Activated CD4-positive, alpha-beta T cell treated with anti-CD3 and anti-CD28 coated beads for 36 hours (primary cell): ENCODE measurements around the gene PLA2G4B. TPM values are rescaled to one million over a fixed set of nuclear protein-coding genes. Genes with fewer than 3 reads are reported as not detected.
A peak's percentile ranks its signal among the peaks of the same experiment; 100 is the strongest.

Source experiments
- ATAC-seq: fragments of 200-7000 bp; cut with Tn5 transposase; one replicate; pipeline ENCODE4 v1.10.0; 2021; ENCODE audit warnings: mild to moderate bottlenecking, moderate library complexity
- CTCF ChIA-PET: fragments of 350-600 bp; sonication (Branson Sonifier 250); formaldehyde crosslinking; loops from one replicate; lab custom pipeline; 2021; ENCODE audit warnings: antibody characterized with exemption; lab: Charles Lee
- POLR2A ChIA-PET: fragments of 350-600 bp; sonication (Branson Sonifier 250); formaldehyde crosslinking; loops from one replicate; lab custom pipeline; 2021; ENCODE audit warnings: antibody characterized with exemption, inconsistent platforms; lab: Charles Lee
- DNase-seq: peaks from one replicate; pipeline ENCODE4 v3.0.0-alpha.2; 2020
- H3K27ac Mint-ChIP-seq: one replicate; pipeline ENCODE4 v1.8.0; 2021; ENCODE audit warnings: mixed read lengths
- H3K27me3 Mint-ChIP-seq: one replicate; pipeline ENCODE4 v1.8.0; 2021; ENCODE audit warnings: mixed read lengths
- H3K36me3 Mint-ChIP-seq: one replicate; pipeline ENCODE4 v1.8.0; 2021; ENCODE audit warnings: low read depth, mixed read lengths
- H3K4me1 Mint-ChIP-seq: one replicate; pipeline ENCODE4 v1.8.0; 2021; ENCODE audit warnings: mixed read lengths
- H3K4me3 Mint-ChIP-seq: one replicate; pipeline ENCODE4 v1.8.0; 2021; ENCODE audit warnings: mild to moderate bottlenecking, moderate library complexity, mixed read lengths
- H3K9me3 Mint-ChIP-seq: one replicate; pipeline ENCODE4 v1.8.0; 2021; ENCODE audit warnings: low read depth, mixed read lengths
- intact Hi-C, 2 experiments: fragments of 100-400 bp; cut with DNase I in 1 of 2; cut with micrococcal nuclease in 1 of 2; formaldehyde crosslinking; loops; one replicate each; pipeline versions ENCODE4 v1.14.2 to v1.15.1; 2022 to 2024; cut with DNase I, micrococcal nuclease
- total RNA-seq, 2 experiments: library from RNA; stranded (reverse); gene quantifications; one replicate each; pipeline ENCODE4 v1.2.3, GENCODE V29; 2021

The PLA2G4B gene
- total RNA-seq, 2 experiments from 2014 or later, result 5.0 to 6.9 TPM

DNA sequence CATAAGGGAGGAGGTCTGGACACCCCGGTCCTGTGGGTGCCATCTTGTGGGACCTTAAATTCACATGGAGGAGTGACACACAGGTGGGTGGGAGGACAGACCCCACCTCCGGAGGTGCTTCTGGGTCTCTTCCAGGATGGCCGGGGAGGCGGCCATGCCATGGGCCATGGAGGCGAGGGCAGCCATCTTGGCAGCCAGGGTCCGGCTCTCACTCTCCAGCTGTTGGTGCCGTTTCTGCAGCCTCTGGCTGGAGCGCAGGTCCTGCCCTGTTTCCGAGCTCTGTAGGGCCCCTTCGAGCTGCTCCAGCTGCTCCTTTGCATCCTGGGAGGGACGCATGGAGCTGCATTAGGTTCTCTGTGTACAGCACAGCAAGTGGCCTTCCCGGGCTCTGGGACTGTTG, 36.1 kb downstream of the PLA2G4B start:
- ChIA-PET POLR2A (no interaction called here), CTCF (no interaction called here)
- intact Hi-C loops, result no loop called here
- Mint-ChIP-seq H3K27me3 (no peaks in the 10 kb centered on the region), H3K4me3 (no peak overlapping the region), H3K27ac (no peak overlapping the region), H3K9me3 (no peaks in the 10 kb centered on the region), H3K36me3 (no peaks in the 10 kb centered on the region), H3K4me1 (peaks cover 9% of the 10 kb centered on the region)
- no peak for DNase-seq
- no peak for ATAC-seq

DNA sequence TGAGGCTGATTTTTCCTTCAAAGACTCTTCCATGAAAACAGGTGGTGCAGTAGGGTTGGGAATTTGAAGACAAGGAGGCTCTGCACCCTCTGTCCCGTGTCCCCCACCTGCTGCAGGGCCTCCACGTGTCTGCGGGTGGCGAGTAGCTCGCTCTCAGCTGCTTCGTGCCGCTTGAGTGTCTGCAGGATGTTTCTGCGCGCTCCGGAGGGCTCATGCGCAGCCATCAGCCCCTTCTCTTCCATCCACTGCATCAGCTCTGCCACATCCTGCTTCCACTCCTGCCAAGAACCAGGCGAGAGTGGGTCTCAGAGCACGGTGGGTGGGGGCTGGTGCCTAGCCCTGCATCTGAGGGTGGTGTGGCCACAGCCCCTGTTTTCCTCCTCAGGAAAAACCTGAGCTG, 37.4 kb downstream of the PLA2G4B start:
- ATAC-seq (no peak), DNase-seq (no peak)
- H3K27ac Mint-ChIP-seq, result no peak overlapping the region
- H3K9me3 Mint-ChIP-seq, result no peaks in the 10 kb centered on the region
- H3K4me1 Mint-ChIP-seq, result peaks cover 3% of the 10 kb centered on the region
- intact Hi-C loops, result no loop called here
- ChIA-PET POLR2A (no interaction called here), CTCF (no interaction called here)
- no peaks in the 10 kb centered on the region for H3K36me3 Mint-ChIP-seq
- peaks cover 2% of the 10 kb centered on the region for H3K27me3 Mint-ChIP-seq
- H3K4me3 Mint-ChIP-seq, result no peak overlapping the region

DNA sequence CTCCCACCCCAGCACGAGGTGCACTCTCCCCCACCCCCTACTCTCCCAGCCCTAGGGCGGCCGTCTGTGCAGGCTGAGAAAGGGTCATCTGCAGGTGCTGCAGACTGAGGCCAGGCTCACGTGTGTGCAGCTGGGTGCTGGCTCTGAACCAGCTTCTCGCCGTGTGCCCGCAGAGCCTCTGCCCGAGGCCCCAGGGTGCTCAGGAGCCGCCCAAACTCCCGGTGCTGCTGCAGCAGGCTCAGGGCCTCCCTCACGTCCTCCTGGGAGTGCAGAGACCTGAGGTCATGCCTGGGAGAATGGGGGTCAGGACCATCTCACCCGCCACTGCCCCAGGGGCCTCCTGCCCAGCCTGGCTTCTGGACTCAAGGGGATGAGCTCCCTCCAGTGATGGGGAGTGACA, 38.0 kb downstream of the PLA2G4B start:
- Mint-ChIP-seq H3K27me3 (peaks cover 7% of the 10 kb centered on the region), H3K27ac (no peak overlapping the region), H3K9me3 (no peaks in the 10 kb centered on the region), H3K4me3 (no peak overlapping the region), H3K36me3 (no peaks in the 10 kb centered on the region), H3K4me1 (peaks cover 4% of the 10 kb centered on the region)
- CTCF ChIA-PET, result no interaction called here
- ATAC-seq, result no peak
- DNase-seq, result no peak
- intact Hi-C loops, result no loop called here
- POLR2A ChIA-PET, result no interaction called here

DNA sequence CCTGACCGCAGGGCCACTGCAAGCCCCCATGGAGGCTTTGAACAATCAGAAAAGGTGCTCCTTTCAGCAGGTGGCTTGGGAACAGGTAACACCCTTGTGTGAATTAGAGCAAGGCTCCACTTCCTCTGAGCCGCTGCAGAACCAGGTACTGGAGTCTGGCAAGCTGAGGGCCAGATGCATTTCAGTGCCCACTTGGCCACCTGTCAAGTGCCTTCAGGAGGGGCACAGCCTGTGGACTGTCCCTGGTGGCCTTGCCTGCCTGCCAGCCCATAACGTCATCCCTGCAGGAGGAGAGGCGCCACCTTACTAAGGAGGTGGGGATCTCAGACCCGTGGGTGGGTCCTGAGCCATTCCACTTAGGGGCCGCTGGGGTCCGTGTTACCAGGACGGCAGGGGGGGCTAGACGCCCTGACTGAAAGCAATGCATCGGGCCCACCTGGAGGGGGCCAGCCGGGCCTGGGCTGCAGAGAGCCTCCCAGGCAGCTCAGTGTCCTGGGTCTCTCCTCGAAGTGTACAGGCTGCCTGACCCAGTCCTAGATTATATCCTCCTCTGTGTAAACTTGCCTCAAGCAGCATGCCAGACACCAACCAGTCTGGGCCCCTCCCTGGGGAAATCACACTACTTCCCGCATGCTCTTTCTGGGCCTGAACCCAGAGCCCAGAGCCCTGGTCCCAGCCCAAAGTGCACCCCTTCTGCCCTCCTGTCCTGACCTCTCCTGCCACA, 39.1 kb downstream of the PLA2G4B start:
- intact Hi-C loops, result no loop called here
- no peak overlapping the region for H3K4me3 Mint-ChIP-seq
- DNase-seq (no peak), ATAC-seq (no peak)
- no peaks in the 10 kb centered on the region for H3K36me3 Mint-ChIP-seq
- H3K27ac Mint-ChIP-seq, result no peak overlapping the region
- POLR2A ChIA-PET, result no interaction called here
- CTCF ChIA-PET, result no interaction called here
- no peaks in the 10 kb centered on the region for H3K9me3 Mint-ChIP-seq
- peaks cover 7% of the 10 kb centered on the region for H3K27me3 Mint-ChIP-seq
- peaks cover 4% of the 10 kb centered on the region for H3K4me1 Mint-ChIP-seq

DNA sequence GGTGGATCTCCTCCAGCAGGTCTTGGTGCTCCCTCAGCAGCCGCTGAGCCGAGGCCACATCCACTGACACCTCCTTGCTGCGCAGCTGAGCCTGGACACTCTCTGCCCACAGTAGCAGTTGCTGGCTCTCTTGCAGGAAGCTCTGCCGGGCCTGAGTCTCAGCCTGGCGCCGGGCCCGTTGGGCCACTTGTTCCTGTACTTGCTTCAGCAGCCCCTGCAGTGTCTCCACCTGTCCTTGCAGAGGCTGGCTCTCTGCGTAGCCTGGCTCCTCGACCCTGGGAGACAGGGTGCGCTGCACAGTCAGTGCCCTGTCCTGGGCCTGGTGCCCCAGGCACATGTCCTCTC, 39.7 kb downstream of the PLA2G4B start:
- H3K36me3 Mint-ChIP-seq, result no peaks in the 10 kb centered on the region
- H3K27ac Mint-ChIP-seq, result no peak overlapping the region
- CTCF ChIA-PET, result interaction anchor here (0.6 kb wide), 1 partner anchor 23 kb away, joined by 3 read pairs; no protein-coding TSS in a partner anchor

DNA sequence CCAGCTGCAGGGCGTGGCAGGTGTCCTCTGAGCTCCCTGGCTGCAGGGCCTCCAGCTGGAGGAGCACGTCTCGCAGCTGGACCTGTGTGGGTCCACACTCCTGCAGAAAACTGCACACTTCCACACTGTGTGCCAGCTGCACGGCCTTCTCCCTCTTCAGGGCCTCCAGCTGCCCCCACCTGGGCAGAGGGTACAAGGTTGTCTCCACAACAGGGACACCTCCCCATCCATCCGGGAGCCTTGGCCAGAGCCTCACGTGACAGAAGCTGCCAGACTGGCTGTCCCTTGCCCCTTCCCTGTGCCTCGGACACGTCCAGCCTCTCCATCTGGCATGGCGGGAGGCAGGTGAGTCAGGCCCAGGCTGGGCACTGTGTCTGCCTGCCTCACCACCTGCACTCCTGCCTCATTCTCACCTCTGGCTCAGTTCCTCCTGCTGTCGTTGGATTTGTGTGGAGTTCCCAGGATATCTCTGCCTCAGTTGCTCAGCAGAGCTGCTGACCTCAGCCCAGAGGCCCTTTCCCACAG, 40.7 kb downstream of the PLA2G4B start:
- POLR2A ChIA-PET, result no interaction called here
- no peak for DNase-seq
- Mint-ChIP-seq H3K27me3 (peaks cover 7% of the 10 kb centered on the region), H3K9me3 (no peaks in the 10 kb centered on the region), H3K36me3 (no peaks in the 10 kb centered on the region), H3K4me1 (peaks cover 4% of the 10 kb centered on the region), H3K4me3 (no peak overlapping the region), H3K27ac (no peak overlapping the region)
- ATAC-seq, result no peak
- intact Hi-C loops, result no loop called here
- CTCF ChIA-PET, result interaction anchor here (0.5 to 1.9 kb wide), 3 partner anchors 18 to 105 kb away, joined by 3 to 7 read pairs (median 3); partner anchors contain the start of gene MAPKBP1

More for the DNA sequence above, 39.7 kb downstream of the PLA2G4B start:
- DNase-seq (no peak), ATAC-seq (no peak)
- POLR2A ChIA-PET, result no interaction called here
- Mint-ChIP-seq H3K4me1 (peaks cover 4% of the 10 kb centered on the region), H3K9me3 (no peaks in the 10 kb centered on the region), H3K4me3 (no peak overlapping the region), H3K27me3 (peaks cover 7% of the 10 kb centered on the region)
- intact Hi-C loops, result no loop called here

DNA sequence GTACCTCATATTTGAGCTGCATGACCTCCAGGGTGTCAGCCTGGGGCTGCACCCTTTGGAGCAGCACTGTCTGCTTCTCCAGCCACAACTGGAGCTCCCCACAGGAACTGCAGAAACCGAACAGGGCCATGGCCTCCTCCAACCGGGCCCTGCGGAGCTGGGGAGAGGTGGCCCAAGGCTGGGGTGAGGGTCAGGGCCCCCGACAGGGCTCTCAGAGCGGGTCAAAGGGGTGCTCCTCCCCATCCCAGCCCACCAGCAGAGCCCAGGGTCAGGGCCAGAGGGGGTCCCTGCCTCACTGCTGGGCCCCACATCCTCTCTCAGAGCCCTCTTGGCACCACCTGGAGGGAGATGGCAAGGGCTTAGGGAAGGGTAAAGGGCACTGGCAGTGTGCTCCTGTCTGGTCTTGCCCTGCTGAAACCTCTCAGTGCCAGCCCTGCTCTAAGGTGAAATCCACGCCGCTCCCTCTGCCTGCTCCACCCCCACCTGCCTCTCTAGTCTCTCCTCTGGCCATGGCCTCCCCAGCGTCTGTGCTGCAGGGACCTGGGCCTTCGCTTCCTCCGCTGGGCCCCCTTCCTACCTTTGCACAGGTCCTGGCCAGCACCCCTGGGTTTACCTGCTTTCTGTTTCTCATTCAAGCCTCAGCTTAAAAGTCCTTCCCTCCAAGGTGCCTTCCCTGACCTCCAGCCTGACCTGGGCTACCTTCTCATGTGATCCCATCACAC, 41.7 kb downstream of the PLA2G4B start:
- Mint-ChIP-seq H3K4me3 (no peak overlapping the region), H3K4me1 (peaks cover 4% of the 10 kb centered on the region), H3K27ac (no peak overlapping the region), H3K9me3 (no peaks in the 10 kb centered on the region), H3K27me3 (peaks cover 7% of the 10 kb centered on the region), H3K36me3 (no peaks in the 10 kb centered on the region)
- POLR2A ChIA-PET, result no interaction called here
- intact Hi-C loops, result no loop called here
- CTCF ChIA-PET, result interaction anchor here (0.5 to 1.9 kb wide), 5 partner anchors 17 to 1171 kb away, joined by 3 to 7 read pairs (median 3); partner anchors contain the start of gene MAPKBP1
- no peak for ATAC-seq
- no peak for DNase-seq

DNA sequence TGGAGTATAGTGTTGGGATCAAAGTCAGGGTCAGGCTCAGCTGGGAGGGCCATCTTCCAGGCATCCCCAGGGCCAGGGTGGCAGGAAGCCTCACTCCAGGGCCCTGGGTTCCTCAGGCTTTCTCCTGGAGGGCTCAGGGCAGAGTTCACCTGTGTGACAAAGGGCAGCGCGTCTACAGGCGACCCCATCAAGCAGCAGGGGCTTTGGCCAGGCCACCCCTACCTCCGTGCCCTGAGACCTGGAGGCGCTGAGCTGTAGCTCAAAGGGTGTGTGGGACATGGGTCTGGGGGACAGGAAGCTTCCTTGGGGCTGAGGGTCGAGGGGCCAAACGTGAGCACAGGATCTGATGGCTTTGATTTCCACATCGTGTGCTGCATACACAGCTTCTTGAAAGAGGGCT, 42.4 kb downstream of the PLA2G4B start:
- Mint-ChIP-seq H3K36me3 (no peaks in the 10 kb centered on the region), H3K27ac (no peak overlapping the region), H3K4me3 (no peak overlapping the region), H3K4me1 (peaks cover 4% of the 10 kb centered on the region), H3K9me3 (no peaks in the 10 kb centered on the region), H3K27me3 (peaks cover 7% of the 10 kb centered on the region)
- POLR2A ChIA-PET, result no interaction called here
- intact Hi-C loops, result no loop called here
- CTCF ChIA-PET, result interaction anchor here (0.6 to 1.5 kb wide), 4 partner anchors 24 to 107 kb away, joined by 3 to 4 read pairs (median 4); partner anchors contain the start of gene MAPKBP1
- DNase-seq, result no peak
- no peak for ATAC-seq

DNA sequence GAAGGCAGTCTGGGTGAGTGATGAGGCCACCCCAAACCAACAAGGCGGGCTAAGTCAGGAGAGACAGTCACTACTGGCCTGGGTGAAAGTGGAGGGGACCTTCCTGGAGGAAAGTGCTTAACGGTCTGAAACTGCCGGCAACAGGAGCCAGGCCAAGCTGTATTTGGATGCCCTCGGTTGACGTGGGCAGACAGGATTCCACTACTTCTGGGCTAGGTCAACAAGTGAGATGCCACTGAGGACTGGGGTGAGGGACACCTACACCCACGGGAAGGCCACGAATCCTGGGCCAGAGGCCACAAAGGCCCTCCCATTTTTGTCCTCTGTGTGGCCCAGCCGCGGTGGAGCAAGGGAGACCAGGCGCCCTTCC, 42.9 kb downstream of the PLA2G4B start:
- ATAC-seq (no peak), DNase-seq (no peak)
- intact Hi-C loops, result no loop called here
- Mint-ChIP-seq H3K27ac (no peak overlapping the region), H3K9me3 (no peaks in the 10 kb centered on the region), H3K4me1 (peaks cover 4% of the 10 kb centered on the region), H3K4me3 (no peak overlapping the region), H3K36me3 (no peaks in the 10 kb centered on the region), H3K27me3 (peaks cover 7% of the 10 kb centered on the region)
- ChIA-PET CTCF (interaction anchor here (0.8 to 1.5 kb wide), 3 partner anchors 23 to 107 kb away, joined by 4 read pairs; partner anchors contain the start of gene MAPKBP1), POLR2A (no interaction called here)

DNA sequence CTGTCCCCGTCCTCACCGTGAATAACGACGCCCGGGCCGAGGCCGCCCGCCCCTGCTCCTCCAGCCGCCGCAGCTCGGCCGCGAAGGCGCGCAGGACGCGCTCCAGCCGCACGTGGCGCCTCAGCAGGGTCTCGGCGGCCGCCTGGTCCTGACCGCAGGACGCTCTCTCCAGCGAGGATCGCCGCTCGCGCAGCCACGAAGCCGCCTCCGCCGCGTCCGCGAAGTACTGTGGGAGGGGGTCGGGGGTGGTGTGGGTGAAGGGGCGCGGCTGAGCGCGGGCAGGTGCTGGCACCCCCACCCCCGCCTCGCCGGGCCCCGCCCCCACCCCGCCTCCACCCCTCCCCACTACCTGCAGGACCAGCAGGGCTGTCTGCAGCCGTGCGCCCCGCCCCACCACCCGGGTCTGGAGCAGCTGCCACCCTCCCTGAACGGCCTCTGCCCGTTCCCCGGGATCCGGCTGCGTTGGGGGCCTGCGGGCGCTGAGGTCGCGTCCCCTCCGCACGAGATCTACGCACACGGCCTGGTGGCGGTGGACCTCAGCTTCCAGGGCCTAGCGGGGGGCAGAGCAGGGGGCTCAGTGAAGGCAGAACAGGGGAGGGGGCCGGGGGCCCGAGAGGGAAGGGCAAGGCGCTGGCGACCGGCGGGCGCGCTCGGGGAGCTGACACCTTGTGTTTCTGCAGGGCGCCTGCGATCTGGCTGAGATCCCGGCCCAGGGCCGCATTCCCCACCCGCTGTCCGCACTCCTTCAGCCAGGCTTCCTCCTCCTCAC, 43.5 kb downstream of the PLA2G4B start:
- no peaks in the 10 kb centered on the region for H3K36me3 Mint-ChIP-seq
- CTCF ChIA-PET, result interaction anchor here (0.6 to 1.5 kb wide), 4 partner anchors 10 to 108 kb away, joined by 3 to 4 read pairs (median 4); partner anchors contain the start of gene MAPKBP1
- intact Hi-C loops, result no loop called here
- no peaks in the 10 kb centered on the region for H3K9me3 Mint-ChIP-seq
- POLR2A ChIA-PET, result no interaction called here
- peak; percentile 30 for ATAC-seq
- no peak for DNase-seq
- no peak overlapping the region for H3K4me3 Mint-ChIP-seq
- peaks cover 4% of the 10 kb centered on the region for H3K4me1 Mint-ChIP-seq
- H3K27me3 Mint-ChIP-seq, result peaks cover 7% of the 10 kb centered on the region
- H3K27ac Mint-ChIP-seq, result no peak overlapping the region
